GM20000 (cell line): Measurements from ENCODE around the gene SIGLEC10.
"Not testable (repeated sequence)": the region's sequence is repeated elsewhere in the genome, so short reads cannot be mapped to it uniquely, and the experiment has no call there.

Experiments used
- DNase-seq: peaks from one replicate; pipeline ENCODE4 v3.0.0; 2012; ENCODE audit warnings: low spot score
- CTCF ChIP-seq: IDR thresholded peaks from 2 replicates; pipeline ENCODE4 v1.5.1; 2012; ENCODE audit warnings: mild to moderate bottlenecking, control low read depth; ENCODE audit errors: extremely low read depth, missing control alignments

The SIGLEC10 gene

DNA sequence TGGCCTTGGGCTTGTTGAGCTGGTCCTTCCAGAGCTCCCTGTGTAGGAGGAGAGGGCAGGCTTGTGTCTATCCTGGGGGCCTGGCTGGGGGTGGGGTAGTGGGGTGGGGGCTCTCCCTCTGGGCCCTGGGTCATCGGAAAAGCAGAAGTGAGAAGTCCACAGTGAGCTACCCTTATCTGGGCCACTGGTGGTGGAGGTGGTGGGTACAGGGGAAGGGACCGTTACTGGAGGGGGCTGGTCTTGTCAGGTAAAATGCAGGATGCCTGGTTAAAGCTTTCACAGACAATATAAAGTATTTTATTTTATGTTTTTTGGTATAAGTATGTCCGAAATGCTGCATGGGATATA is 342 bp upstream of the SIGLEC10 start:
- no peak for TF ChIP-seq CTCF
- DNase-seq: peak; percentile 57

GRCh38 chr19:51416422-51416821 is 1.0 kb downstream of the SIGLEC10 start:
- not testable (repeated sequence) for DNase-seq

GRCh38 chr19:51415187-51415586 is 2.3 kb downstream of the SIGLEC10 start:
- no peak for TF ChIP-seq CTCF
- DNase-seq: no peak

- no peak for DNase-seq
- TF ChIP-seq CTCF: no peak
These were observed 6.3 kb downstream of the SIGLEC10 start for GRCh38 chr19:51410950-51411748.

- no peak for DNase-seq
- peak; percentile 55 for TF ChIP-seq CTCF
These were observed 9.8 kb downstream of the SIGLEC10 start for GRCh38 chr19:51407511-51408131.

GRCh38 chr19:51402117-51402516 is 15.3 kb downstream of the SIGLEC10 start:
- no peak for DNase-seq
- no peak for TF ChIP-seq CTCF

GRCh38 chr19:51399936-51400335 is 17.5 kb downstream of the SIGLEC10 start:
- not testable (repeated sequence) for DNase-seq

GRCh38 chr19:51399231-51399630 is 18.2 kb downstream of the SIGLEC10 start:
- no peak for TF ChIP-seq CTCF
- DNase-seq: no peak
